IgD-negative memory B cell (primary cell): ENCODE results near the gene MAGI2. TPM values are rescaled to one million over a fixed set of nuclear protein-coding genes. Genes with fewer than 3 reads are reported as not detected.
A peak's percentile ranks its signal among the peaks of the same experiment; 100 is the strongest.

ENCODE experiments used
- H3K27ac Mint-ChIP-seq, 3 donors: one replicate each; pipeline ENCODE4 v1.8.0; 2020 to 2022; ENCODE audit warnings: mild to moderate bottlenecking in 3 of 3, mixed read lengths in 3 of 3, moderate library complexity in 1 of 3
- H3K27me3 Mint-ChIP-seq: one replicate; pipeline ENCODE4 v1.8.0; 2021; ENCODE audit warnings: mixed read lengths
- H3K36me3 Mint-ChIP-seq: one replicate; pipeline ENCODE4 v1.8.0; 2020; ENCODE audit warnings: mild to moderate bottlenecking, mixed read lengths
- H3K4me1 Mint-ChIP-seq, 3 donors: one replicate each; pipeline ENCODE4 v1.8.0; 2020 to 2022; ENCODE audit warnings: mixed read lengths in 3 of 3, mild to moderate bottlenecking in 1 of 3
- H3K4me3 Mint-ChIP-seq, 4 donors: one replicate each; pipeline ENCODE4 v1.8.0; 2020 to 2022; ENCODE audit warnings: mild to moderate bottlenecking in 4 of 4, mixed read lengths in 4 of 4, moderate library complexity in 3 of 4
- H3K9me3 Mint-ChIP-seq, 3 donors: one replicate each; pipeline ENCODE4 v1.8.0; 2020 to 2021; ENCODE audit warnings: mixed read lengths in 3 of 3, mild to moderate bottlenecking in 1 of 3
- polyA plus RNA-seq: library from polyadenylated mRNA; unstranded; fragments of 300-500 nt; fragmentation: Illumina TruSeq; gene quantifications from one replicate; pipeline ENCODE4 v1.2.3, GENCODE V29; 2021

The MAGI2 gene
- polyA plus RNA-seq, 1 donor from 2014 or later, result not detected

DNA sequence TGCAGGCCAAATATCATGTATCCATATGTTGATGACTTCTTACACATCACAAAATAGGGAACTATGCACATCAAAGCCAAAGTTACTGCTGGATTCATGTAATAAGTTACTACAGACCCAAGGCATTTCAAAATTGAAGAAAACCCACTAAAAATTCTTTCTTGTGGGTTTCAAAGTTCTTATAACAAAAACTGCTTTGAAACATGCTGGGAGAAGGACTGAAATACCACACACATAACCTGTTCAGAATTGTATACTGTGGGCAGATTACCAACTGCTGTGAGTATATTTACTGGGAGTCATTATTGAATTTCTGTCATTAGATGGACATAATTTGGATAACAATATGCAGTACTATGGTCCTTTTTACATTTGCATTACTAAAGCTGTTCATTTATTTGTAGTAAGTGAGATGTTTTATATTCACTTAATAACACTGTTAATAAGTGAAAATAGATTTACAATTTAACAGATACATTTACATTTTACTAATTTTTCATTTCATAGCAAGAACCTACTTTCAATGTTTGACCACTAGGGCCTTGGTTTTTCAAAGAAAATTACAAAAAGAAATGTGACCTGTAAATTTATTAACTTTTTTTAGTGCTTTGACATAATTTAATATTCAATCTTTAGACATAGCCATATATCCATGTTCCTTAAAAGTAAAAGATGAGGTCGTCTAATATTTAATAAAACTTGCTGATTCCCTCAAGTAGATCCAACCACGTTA is 132.6 kb downstream of the MAGI2 start:
- peaks cover 0 to 7% (median 0%) of the 10 kb centered on the region in 3 donors for H3K9me3 Mint-ChIP-seq
- H3K27ac Mint-ChIP-seq, result no peak overlapping the region
- no peak overlapping the region for H3K4me3 Mint-ChIP-seq
- H3K36me3 Mint-ChIP-seq, result no peaks in the 10 kb centered on the region
- H3K4me1 Mint-ChIP-seq, result no peaks in the 10 kb centered on the region
- no peaks in the 10 kb centered on the region for H3K27me3 Mint-ChIP-seq

DNA sequence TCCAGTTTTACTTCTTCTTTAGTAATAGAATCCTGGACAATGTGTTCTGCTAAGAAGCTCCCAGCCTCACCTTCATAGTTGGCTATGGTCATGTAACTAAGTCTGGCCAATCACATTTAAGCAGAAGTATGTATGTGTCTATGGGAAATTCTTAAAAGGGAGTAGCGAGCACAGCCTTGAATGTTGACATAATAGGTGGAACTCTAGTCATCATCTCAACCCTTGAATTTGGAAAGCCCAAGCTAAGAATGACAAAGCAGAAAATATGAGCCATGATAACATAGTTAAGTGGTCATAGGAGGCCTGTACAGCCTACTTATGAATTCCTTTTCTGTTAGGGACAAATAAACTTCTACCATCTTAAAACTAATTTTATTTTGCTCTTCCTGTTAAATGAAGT is 134.1 kb downstream of the MAGI2 start:
- H3K4me3 Mint-ChIP-seq, result no peak overlapping the region
- H3K9me3 Mint-ChIP-seq, result peaks cover 2 to 7% (median 3%) of the 10 kb centered on the region in 3 donors
- no peaks in the 10 kb centered on the region for H3K36me3 Mint-ChIP-seq
- no peaks in the 10 kb centered on the region for H3K4me1 Mint-ChIP-seq
- no peaks in the 10 kb centered on the region for H3K27me3 Mint-ChIP-seq
- no peak overlapping the region for H3K27ac Mint-ChIP-seq

DNA sequence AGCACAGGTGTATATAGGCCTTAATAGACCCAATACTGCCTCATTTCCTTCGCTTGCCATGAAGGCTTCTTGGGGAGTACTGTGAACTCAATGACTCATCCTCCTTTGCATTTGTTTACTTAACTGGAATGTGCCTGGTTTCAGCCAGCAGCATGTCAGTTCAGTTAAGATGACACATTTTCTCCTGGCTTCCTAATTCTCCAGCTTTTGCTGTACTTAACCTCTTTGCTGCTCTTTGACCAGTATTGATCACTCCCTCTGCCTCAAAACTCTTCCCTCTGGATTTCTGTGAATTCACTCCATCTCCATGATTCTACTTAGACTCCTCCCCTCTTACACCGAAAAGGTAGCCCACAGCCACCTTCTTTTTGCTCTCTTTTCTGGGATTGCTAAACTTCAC is 135.7 kb downstream of the MAGI2 start:
- Mint-ChIP-seq H3K27ac (no peak overlapping the region), H3K4me3 (no peak overlapping the region), H3K4me1 (no peaks in the 10 kb centered on the region), H3K27me3 (no peaks in the 10 kb centered on the region), H3K36me3 (no peaks in the 10 kb centered on the region), H3K9me3 (peaks cover 3 to 6% (median 3%) of the 10 kb centered on the region in 3 donors)

DNA sequence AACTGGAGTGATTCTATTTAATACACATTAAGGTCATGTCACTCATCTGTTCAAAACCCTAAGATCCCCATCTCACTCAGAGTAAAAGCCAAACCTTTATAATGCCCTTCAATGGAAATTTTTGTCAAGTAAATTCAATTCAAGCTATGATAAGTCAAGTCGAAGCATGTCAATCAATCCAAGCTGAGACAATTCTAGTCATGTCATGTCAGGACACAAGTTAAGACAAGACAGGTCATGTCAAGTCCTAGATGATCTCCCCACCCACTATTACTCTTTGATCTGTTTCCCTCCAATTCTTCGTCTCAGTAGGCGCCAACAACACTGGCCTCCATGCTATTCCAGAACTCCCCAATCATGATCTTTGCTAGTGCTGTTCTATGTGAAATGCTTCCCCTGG is 141.4 kb downstream of the MAGI2 start:
- no peak overlapping the region for H3K27ac Mint-ChIP-seq
- no peaks in the 10 kb centered on the region for H3K36me3 Mint-ChIP-seq
- peaks cover 0 to 3% (median 3%) of the 10 kb centered on the region in 3 donors for H3K9me3 Mint-ChIP-seq
- no peak overlapping the region for H3K4me3 Mint-ChIP-seq
- H3K27me3 Mint-ChIP-seq, result no peaks in the 10 kb centered on the region
- no peaks in the 10 kb centered on the region for H3K4me1 Mint-ChIP-seq

- Mint-ChIP-seq H3K27ac (no peak overlapping the region), H3K27me3 (no peaks in the 10 kb centered on the region), H3K4me1 (no peaks in the 10 kb centered on the region), H3K4me3 (no peak overlapping the region), H3K36me3 (no peaks in the 10 kb centered on the region), H3K9me3 (peaks cover 0 to 3% (median 0%) of the 10 kb centered on the region in 3 donors)
Measured at GRCh38 chr7:79308192-79308591, 145.3 kb downstream of the MAGI2 start.

DNA sequence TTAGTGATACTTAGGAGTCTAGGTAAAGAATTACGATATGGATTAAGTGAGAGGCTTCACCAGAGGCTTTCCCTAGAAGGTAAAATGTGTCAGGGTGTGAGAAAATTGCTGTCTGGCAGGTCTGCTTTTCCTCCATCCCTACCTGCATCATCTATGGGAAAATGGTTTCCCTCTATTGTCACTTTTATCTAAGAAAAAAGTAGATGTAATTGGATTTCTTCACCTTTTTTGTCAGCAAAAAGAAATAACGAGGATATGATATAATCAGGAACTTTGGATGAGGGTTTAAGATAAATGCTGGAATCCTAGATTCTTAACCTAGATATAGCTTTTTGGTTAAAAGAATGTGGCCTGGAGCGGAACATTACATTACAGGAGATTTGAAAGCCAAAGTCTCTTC is 146.1 kb downstream of the MAGI2 start:
- no peaks in the 10 kb centered on the region for H3K4me1 Mint-ChIP-seq
- no peak overlapping the region for H3K27ac Mint-ChIP-seq
- no peak overlapping the region for H3K4me3 Mint-ChIP-seq
- H3K27me3 Mint-ChIP-seq, result no peaks in the 10 kb centered on the region
- peaks cover 0 to 3% (median 0%) of the 10 kb centered on the region in 3 donors for H3K9me3 Mint-ChIP-seq
- no peaks in the 10 kb centered on the region for H3K36me3 Mint-ChIP-seq

DNA sequence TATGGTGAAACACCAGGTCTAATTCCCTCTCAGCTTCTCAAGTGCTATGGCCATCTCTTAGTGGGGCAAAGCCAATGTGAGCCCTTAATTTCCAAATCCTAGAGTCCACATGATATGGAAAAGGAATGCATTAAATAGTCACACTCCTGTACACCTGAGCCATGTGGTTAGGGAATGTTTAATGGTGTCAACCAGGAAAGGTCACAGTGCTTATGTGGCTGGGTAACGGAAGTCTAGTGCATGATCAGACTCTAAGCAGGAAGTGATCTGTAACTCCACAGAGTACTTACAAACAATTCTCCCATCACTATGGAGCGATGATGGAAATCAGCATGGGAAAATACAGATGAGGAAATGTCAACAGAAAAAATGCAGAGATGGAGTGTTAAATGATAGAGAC is 148.8 kb downstream of the MAGI2 start:
- Mint-ChIP-seq H3K27me3 (no peaks in the 10 kb centered on the region), H3K36me3 (no peaks in the 10 kb centered on the region), H3K9me3 (peaks cover 0 to 3% (median 0%) of the 10 kb centered on the region in 3 donors), H3K4me3 (no peak overlapping the region), H3K27ac (no peak overlapping the region), H3K4me1 (no peaks in the 10 kb centered on the region)

GRCh38 chr7:79302293-79302692 is 151.2 kb downstream of the MAGI2 start:
- Mint-ChIP-seq H3K9me3 (peaks cover 3 to 4% (median 3%) of the 10 kb centered on the region in 3 donors), H3K27me3 (no peaks in the 10 kb centered on the region), H3K27ac (no peak overlapping the region), H3K4me1 (no peaks in the 10 kb centered on the region), H3K4me3 (no peak overlapping the region), H3K36me3 (no peaks in the 10 kb centered on the region)

DNA sequence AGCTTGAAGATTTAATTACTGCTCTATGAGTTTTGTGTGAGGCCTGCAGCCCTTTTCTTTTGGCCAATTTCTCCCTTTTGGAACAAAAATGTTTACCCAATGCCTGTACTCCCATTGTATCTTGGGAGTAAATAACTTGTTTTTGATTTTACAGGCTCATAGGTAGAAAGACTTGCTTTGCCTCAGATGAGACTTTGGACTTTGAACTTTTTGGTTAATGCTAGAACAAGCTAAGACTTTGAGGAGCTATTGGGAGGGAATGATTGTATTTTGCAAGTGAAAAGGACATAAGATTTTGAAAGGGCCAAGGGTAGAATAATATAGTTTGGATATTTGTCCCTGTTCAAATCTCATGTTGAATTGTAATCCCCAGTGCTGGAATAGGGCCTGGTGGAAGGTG is 152.0 kb downstream of the MAGI2 start:
- Mint-ChIP-seq H3K9me3 (peaks cover 3 to 4% (median 3%) of the 10 kb centered on the region in 3 donors), H3K4me3 (no peak overlapping the region), H3K36me3 (no peaks in the 10 kb centered on the region), H3K27ac (no peak overlapping the region), H3K4me1 (no peaks in the 10 kb centered on the region), H3K27me3 (no peaks in the 10 kb centered on the region)

DNA sequence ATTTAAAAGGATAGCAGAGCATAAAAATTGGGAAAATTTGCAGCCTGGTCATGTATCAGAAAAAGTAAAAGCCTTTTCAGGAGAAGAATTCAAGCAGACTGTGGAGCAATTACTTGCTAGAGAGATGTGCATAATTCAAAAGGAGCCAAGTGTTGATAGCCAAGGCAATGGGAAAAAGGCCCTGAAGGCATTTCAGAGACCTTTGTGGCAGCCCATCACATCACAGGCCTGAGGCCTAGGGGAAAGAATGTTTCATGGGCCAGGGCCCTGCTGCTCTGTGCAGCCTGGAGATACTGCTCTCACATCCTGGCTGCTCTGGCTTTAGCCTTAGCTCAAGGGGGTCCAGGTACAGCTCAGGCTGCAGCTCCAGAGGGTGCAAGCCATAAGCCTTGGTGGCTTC is 152.9 kb downstream of the MAGI2 start:
- Mint-ChIP-seq H3K27ac (no peak overlapping the region), H3K27me3 (no peaks in the 10 kb centered on the region), H3K36me3 (no peaks in the 10 kb centered on the region), H3K4me1 (no peaks in the 10 kb centered on the region), H3K9me3 (peaks cover 3 to 4% (median 3%) of the 10 kb centered on the region in 3 donors), H3K4me3 (no peak overlapping the region)

GRCh38 chr7:79298145-79298760 is 155.2 kb downstream of the MAGI2 start:
- Mint-ChIP-seq H3K27me3 (no peaks in the 10 kb centered on the region), H3K27ac (no peak overlapping the region), H3K4me1 (no peaks in the 10 kb centered on the region), H3K4me3 (no peak overlapping the region), H3K36me3 (no peaks in the 10 kb centered on the region), H3K9me3 (peaks cover 0 to 4% (median 3%) of the 10 kb centered on the region in 3 donors)

GRCh38 chr7:79296553-79297320 is 156.7 kb downstream of the MAGI2 start:
- Mint-ChIP-seq H3K4me1 (no peaks in the 10 kb centered on the region), H3K27me3 (peaks cover 4% of the 10 kb centered on the region), H3K9me3 (peaks cover 0 to 8% (median 5%) of the 10 kb centered on the region in 3 donors), H3K4me3 (no peak overlapping the region), H3K27ac (no peak overlapping the region), H3K36me3 (no peaks in the 10 kb centered on the region)

DNA sequence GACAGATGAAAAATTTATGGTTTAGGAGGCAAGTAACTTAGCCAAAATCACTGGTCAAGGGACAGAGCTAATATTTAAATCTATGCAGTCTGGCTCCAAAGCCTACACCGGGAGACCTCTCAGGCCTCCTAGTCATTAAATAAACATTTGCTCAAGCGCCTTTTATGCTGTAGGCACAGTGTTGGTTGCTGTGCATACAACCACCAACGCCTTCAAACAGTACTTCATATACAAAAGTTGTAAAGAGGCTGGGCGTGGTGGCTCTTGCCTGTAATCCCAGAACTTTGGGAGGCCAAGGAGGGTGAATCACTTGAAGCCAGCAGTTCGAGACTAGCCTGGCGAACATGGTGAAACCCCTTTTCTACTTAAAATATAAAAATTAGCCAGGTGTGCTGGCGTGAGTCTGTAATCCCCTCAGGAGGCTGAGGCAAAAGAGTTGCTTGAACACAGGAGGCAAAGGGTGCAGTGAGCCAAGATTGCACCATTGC is 159.8 kb downstream of the MAGI2 start:
- peaks cover 4% of the 10 kb centered on the region for H3K27me3 Mint-ChIP-seq
- no peaks in the 10 kb centered on the region for H3K36me3 Mint-ChIP-seq
- H3K27ac Mint-ChIP-seq, result no peak overlapping the region
- peaks cover 0 to 4% (median 3%) of the 10 kb centered on the region in 3 donors for H3K9me3 Mint-ChIP-seq
- H3K4me1 Mint-ChIP-seq, result no peaks in the 10 kb centered on the region
- H3K4me3 Mint-ChIP-seq, result no peak overlapping the region

GRCh38 chr7:79292834-79293233 is 160.6 kb downstream of the MAGI2 start:
- peaks cover 0 to 4% (median 3%) of the 10 kb centered on the region in 3 donors for H3K9me3 Mint-ChIP-seq
- H3K36me3 Mint-ChIP-seq, result no peaks in the 10 kb centered on the region
- H3K4me3 Mint-ChIP-seq, result no peak overlapping the region
- peaks cover 4% of the 10 kb centered on the region for H3K27me3 Mint-ChIP-seq
- peak overlapping the region in 1 of 3 donors; percentile 24 for H3K27ac Mint-ChIP-seq
- H3K4me1 Mint-ChIP-seq, result no peaks in the 10 kb centered on the region

DNA sequence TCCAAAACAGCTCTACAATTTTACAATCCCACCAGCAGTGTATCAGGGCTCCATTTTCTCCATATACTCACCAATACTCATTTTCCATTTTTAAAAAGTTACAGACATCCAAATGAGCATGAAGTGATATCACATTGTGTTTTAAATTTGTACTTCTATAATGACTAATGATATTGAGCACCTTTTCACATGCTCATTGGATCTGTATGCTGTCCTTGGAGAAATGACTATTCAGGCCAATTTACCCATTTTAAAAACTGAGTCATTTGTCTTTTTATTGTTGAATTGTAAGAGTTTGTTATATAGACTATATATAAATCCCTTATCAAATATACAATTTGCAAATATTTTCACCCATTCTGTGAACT is 162.0 kb downstream of the MAGI2 start:
- peaks cover 0 to 4% (median 3%) of the 10 kb centered on the region in 3 donors for H3K9me3 Mint-ChIP-seq
- no peaks in the 10 kb centered on the region for H3K36me3 Mint-ChIP-seq
- peaks cover 4% of the 10 kb centered on the region for H3K27me3 Mint-ChIP-seq
- H3K4me1 Mint-ChIP-seq, result no peaks in the 10 kb centered on the region
- no peak overlapping the region for H3K27ac Mint-ChIP-seq
- H3K4me3 Mint-ChIP-seq, result no peak overlapping the region
